ENCODE data around the gene MIEN1.
"Not testable (repeated sequence)": the region's sequence is repeated elsewhere in the genome, so short reads cannot be mapped to it uniquely, and the experiment has no call there.

MIEN1 gene

GRCh38 chr17:39719563-39720355 lies 10.6 kb downstream of the MIEN1 start:
- DNase-seq (ENCODE audit: low read depth in 4 of 4, low spot score in 1 of 4) = no peak

- DNase-seq (ENCODE audit: low read depth in 4 of 4, low spot score in 1 of 4) = no peak
These were observed 12.7 kb downstream of the MIEN1 start for GRCh38 chr17:39717660-39718059.

GRCh38 chr17:39716879-39717536 lies 13.3 kb downstream of the MIEN1 start:
- no peak for DNase-seq (ENCODE audit: low read depth in 4 of 4, low spot score in 1 of 4)

GRCh38 chr17:39716073-39716818 lies 14.1 kb downstream of the MIEN1 start:
- DNase-seq (ENCODE audit: low read depth in 4 of 4, low spot score in 1 of 4) = no peak

GRCh38 chr17:39715375-39716072 lies 14.8 kb downstream of the MIEN1 start:
- no peak for DNase-seq (ENCODE audit: low read depth in 4 of 4, low spot score in 1 of 4)

- no peak for DNase-seq (ENCODE audit: low read depth in 4 of 4, low spot score in 1 of 4)
These were observed 16.1 kb downstream of the MIEN1 start for GRCh38 chr17:39714234-39714633.

GRCh38 chr17:39711851-39712250 lies 18.5 kb downstream of the MIEN1 start:
- no peak for DNase-seq (ENCODE audit: low read depth in 4 of 4, low spot score in 1 of 4)

- DNase-seq (ENCODE audit: low read depth in 4 of 4, low spot score in 1 of 4) = not testable (repeated sequence)
These were observed 19.3 kb downstream of the MIEN1 start for GRCh38 chr17:39711071-39711470.

GRCh38 chr17:39709998-39710964 lies 20.1 kb downstream of the MIEN1 start:
- DNase-seq (ENCODE audit: low read depth in 4 of 4, low spot score in 1 of 4) = no peak

- DNase-seq (ENCODE audit: low read depth in 4 of 4, low spot score in 1 of 4) = no peak
These were observed 20.9 kb downstream of the MIEN1 start for GRCh38 chr17:39709319-39709997.

- no peak for DNase-seq (ENCODE audit: low read depth in 4 of 4, low spot score in 1 of 4)
These were observed 23.4 kb downstream of the MIEN1 start for GRCh38 chr17:39706921-39707337.

- no peak for DNase-seq (ENCODE audit: low read depth in 4 of 4, low spot score in 1 of 4)
These were observed 23.9 kb downstream of the MIEN1 start for GRCh38 chr17:39706383-39706782.

GRCh38 chr17:39705786-39706348 lies 24.5 kb downstream of the MIEN1 start:
- DNase-seq (ENCODE audit: low read depth in 4 of 4, low spot score in 1 of 4) = no peak

GRCh38 chr17:39704821-39705551 lies 25.3 kb downstream of the MIEN1 start:
- DNase-seq (ENCODE audit: low read depth in 4 of 4, low spot score in 1 of 4) = no peak

GRCh38 chr17:39703913-39704312 lies 26.4 kb downstream of the MIEN1 start:
- no peak for DNase-seq (ENCODE audit: low read depth in 4 of 4, low spot score in 1 of 4)

- DNase-seq (ENCODE audit: low read depth in 4 of 4, low spot score in 1 of 4) = no peak
These were observed 27.1 kb downstream of the MIEN1 start for GRCh38 chr17:39702901-39703893.

GRCh38 chr17:39701784-39702422 lies 28.4 kb downstream of the MIEN1 start:
- no peak for DNase-seq (ENCODE audit: low read depth in 4 of 4, low spot score in 1 of 4)
